ENCODE results near the gene SLC12A6.

Gene SLC12A6

GRCh38 chr15:34327906-34328305, 9.7 kb downstream of the SLC12A6 start:
- no peak for DNase-seq

GRCh38 chr15:34325368-34325767, 12.2 kb downstream of the SLC12A6 start:
- DNase-seq = no peak

GRCh38 chr15:34324933-34325332, 12.6 kb downstream of the SLC12A6 start:
- DNase-seq = no peak

- no peak for DNase-seq
Measured at GRCh38 chr15:34323217-34323616, 14.4 kb downstream of the SLC12A6 start.

GRCh38 chr15:34318277-34319079, 19.1 kb downstream of the SLC12A6 start:
- DNase-seq = peak; percentile 83

GRCh38 chr15:34314491-34315490, 22.8 kb downstream of the SLC12A6 start:
- DNase-seq = peak; percentile 36

- DNase-seq = peak; percentile 55
Measured at GRCh38 chr15:34311563-34311962, 26.0 kb downstream of the SLC12A6 start.

- no peak for DNase-seq
Measured at GRCh38 chr15:34304613-34305012, 33.0 kb downstream of the SLC12A6 start.

- DNase-seq = no peak
Measured at GRCh38 chr15:34301058-34301457, 36.5 kb downstream of the SLC12A6 start.

GRCh38 chr15:34297059-34297458, 40.5 kb downstream of the SLC12A6 start:
- no peak for DNase-seq

GRCh38 chr15:34292621-34293020, 45.0 kb downstream of the SLC12A6 start:
- no peak for DNase-seq

GRCh38 chr15:34284937-34285336, 52.6 kb downstream of the SLC12A6 start:
- peak; percentile 85 for DNase-seq

GRCh38 chr15:34282384-34282783, 55.2 kb downstream of the SLC12A6 start:
- DNase-seq = no peak

- DNase-seq = no peak
Measured at GRCh38 chr15:34280193-34280592, 57.4 kb downstream of the SLC12A6 start.

- DNase-seq = no peak
Measured at GRCh38 chr15:34279368-34279767, 58.2 kb downstream of the SLC12A6 start.

GRCh38 chr15:34275721-34276120, 61.9 kb downstream of the SLC12A6 start:
- no peak for DNase-seq

- no peak for DNase-seq
Measured at GRCh38 chr15:34275154-34275553, 62.4 kb downstream of the SLC12A6 start.

- DNase-seq = no peak
Measured at GRCh38 chr15:34271493-34271892, 66.1 kb downstream of the SLC12A6 start.

GRCh38 chr15:34266751-34267150, 70.8 kb downstream of the SLC12A6 start:
- DNase-seq = no peak

GRCh38 chr15:34264076-34264475, 73.5 kb downstream of the SLC12A6 start:
- no peak for DNase-seq

GRCh38 chr15:34262362-34262761, 75.2 kb downstream of the SLC12A6 start:
- no peak for DNase-seq

- DNase-seq = peak; percentile 62
Measured at GRCh38 chr15:34259566-34259965, 78.0 kb downstream of the SLC12A6 start.

- no peak for DNase-seq
Measured at GRCh38 chr15:34258151-34258550, 79.4 kb downstream of the SLC12A6 start.

GRCh38 chr15:34252545-34252944, 85.0 kb downstream of the SLC12A6 start:
- DNase-seq = peak; percentile 55

All from OCI-M1 (cell line).